H1 (cell line): ENCODE results near the gene CISD1. TPM values are rescaled to one million over a fixed set of nuclear protein-coding genes. Genes with fewer than 3 reads are reported as not detected.

Experiments
- CTCF ChIA-PET: fragments of 300-600 bp; sonication (Branson Sonifier 250); formaldehyde crosslinking; loops from one replicate; lab custom pipeline; 2021; ENCODE audit not compliant: partially characterized antibody; lab: Charles Lee
- POLR2A ChIA-PET: fragments of 300-600 bp; sonication (Branson Sonifier 250); formaldehyde crosslinking; loops from one replicate; lab custom pipeline; 2021; ENCODE audit warnings: inconsistent platforms; ENCODE audit not compliant: partially characterized antibody; lab: Charles Lee
- DNase-seq, 2 experiments: peaks; one replicate each; pipeline versions ENCODE4 v3.0.0 to v3.0.0-alpha.2; 2010 to 2022; ENCODE audit warnings: low spot score in 2 of 2, low read depth in 1 of 2, mixed read lengths in 1 of 2
- FAIRE-seq: peaks from 2 replicates; lab custom pipeline; 2011; peaks lifted over from hg19 to GRCh38; lab: Jason Lieb, UNC
- H2AFZ ChIP-seq: 2 replicates; pipeline ENCODE4 v1.8.1; 2012; ENCODE audit warnings: low read length, inconsistent platforms
- H2AK5ac ChIP-seq: 2 replicates; pipeline ENCODE4 v1.6.1; 2013; ENCODE audit warnings: low read depth, low read length
- H2BK120ac ChIP-seq: replicated peaks from 2 replicates; pipeline ENCODE3; 2013; ENCODE audit warnings: low read depth, low read length, inconsistent platforms
- H2BK12ac ChIP-seq: 2 replicates; pipeline ENCODE4 v1.6.1; 2013; ENCODE audit warnings: low read depth, low read length
- H2BK15ac ChIP-seq: 2 replicates; pipeline ENCODE4 v1.6.1; 2013; ENCODE audit warnings: low read length
- H2BK20ac ChIP-seq: 2 replicates; pipeline ENCODE4 v1.6.1; 2013; ENCODE audit warnings: low read length
- H2BK5ac ChIP-seq: 2 replicates; pipeline ENCODE4 v1.6.1; 2013; ENCODE audit warnings: low read depth, low read length
- H3K14ac ChIP-seq: 2 replicates; pipeline ENCODE4 v1.6.1; 2013; ENCODE audit warnings: inconsistent platforms; ENCODE audit not compliant: insufficient read length
- H3K18ac ChIP-seq: 2 replicates; pipeline ENCODE4 v1.6.1; 2013; ENCODE audit warnings: low read length; ENCODE audit errors: extremely low read depth
- H3K23ac ChIP-seq: 2 replicates; pipeline ENCODE4 v1.6.1; 2013; ENCODE audit warnings: inconsistent platforms; ENCODE audit not compliant: insufficient read length
- H3K23me2 ChIP-seq: 2 replicates; pipeline ENCODE4 v1.6.1; 2013; ENCODE audit warnings: low read depth, low read length
- H3K27ac ChIP-seq: 2 replicates; pipeline ENCODE4 v1.6.1; 2011; ENCODE audit warnings: low read depth, low read length, inconsistent platforms
- H3K27me3 ChIP-seq, 4 experiments: replicated peaks in 1 of 4; 1 replicate in 1 of 4; 2 replicates in 3 of 4; pipeline versions ENCODE4 v1.6.1 to v1.8.1; 2011 to 2013; ENCODE audit warnings: low read length in 3 of 4, mild to moderate bottlenecking in 3 of 4, inconsistent platforms in 2 of 4, mixed read lengths in 2 of 4, moderate library complexity in 1 of 4; ENCODE audit not compliant: control insufficient read depth in 3 of 4, insufficient read depth in 3 of 4; ENCODE audit errors: extremely low read depth in 1 of 4
- H3K36me3 ChIP-seq, 4 experiments: 2 replicates each; pipeline versions ENCODE4 v1.6.1 to v1.8.1; 2011 to 2013; ENCODE audit warnings: mild to moderate bottlenecking in 4 of 4, low read length in 3 of 4, moderate library complexity in 2 of 4, control low read depth in 1 of 4, inconsistent platforms in 1 of 4; ENCODE audit not compliant: insufficient read depth in 4 of 4, control insufficient read depth in 2 of 4
- H3K4ac ChIP-seq: replicated peaks from 2 replicates; pipeline ENCODE3; 2013; ENCODE audit warnings: low read length, low read depth, mixed read lengths, inconsistent platforms; ENCODE audit not compliant: insufficient read length
- H3K4me1 ChIP-seq, 4 experiments: replicated peaks in 1 of 4; 1 replicate in 1 of 4; 2 replicates in 3 of 4; pipeline versions ENCODE4 v1.6.1 to v1.8.1; 2011 to 2013; ENCODE audit warnings: low read length in 3 of 4, inconsistent platforms in 2 of 4, mixed read lengths in 1 of 4; ENCODE audit not compliant: insufficient read depth in 4 of 4, control insufficient read depth in 3 of 4
- H3K4me2 ChIP-seq, 2 experiments: 2 replicates each; pipeline versions ENCODE4 v1.6.1 to v1.8.1; 2011 to 2013; ENCODE audit warnings: low read depth in 2 of 2, low read length in 2 of 2, control low read depth in 1 of 2, inconsistent platforms in 1 of 2, mild to moderate bottlenecking in 1 of 2; ENCODE audit not compliant: insufficient read depth in 1 of 2
- H3K4me3 ChIP-seq, 4 experiments: fragments of 200-600, 300-600 bp in 1 of 4; sonication (generic), shearing (Covaris generic), sonication (Bioruptor Twin) in 1 of 4; 2 replicates each; pipeline versions ENCODE4 v1.5.1 to v1.8.1; 2011 to 2016; ENCODE audit warnings: low read length in 4 of 4, low read depth in 3 of 4, control low read depth in 2 of 4, inconsistent platforms in 2 of 4, mild to moderate bottlenecking in 2 of 4, mixed read lengths in 1 of 4, moderate library complexity in 1 of 4; ENCODE audit not compliant: insufficient read depth in 2 of 4; ENCODE audit errors: extremely low read depth in 1 of 4
- H3K56ac ChIP-seq: replicated peaks from 2 replicates; pipeline ENCODE3; 2013; ENCODE audit warnings: low read depth, mild to moderate bottlenecking, mixed read lengths, low read length, inconsistent platforms; ENCODE audit not compliant: insufficient read length
- H3K79me1 ChIP-seq: 2 replicates; pipeline ENCODE4 v1.6.1; 2013; ENCODE audit warnings: low read depth, low read length, control low read depth
- H3K79me2 ChIP-seq, 2 experiments: 2 replicates each; pipeline versions ENCODE4 v1.6.1 to v1.8.1; 2012 to 2013; ENCODE audit warnings: low read length in 2 of 2, mild to moderate bottlenecking in 2 of 2, inconsistent platforms in 1 of 2; ENCODE audit not compliant: insufficient read depth in 2 of 2, control insufficient read depth in 1 of 2
- H3K9ac ChIP-seq, 4 experiments: replicated peaks in 1 of 4; 1 replicate in 1 of 4; 2 replicates in 3 of 4; pipeline versions ENCODE4 v1.6.1 to v1.8.1; 2011 to 2013; ENCODE audit warnings: low read depth in 3 of 4, low read length in 3 of 4, control low read depth in 2 of 4, mild to moderate bottlenecking in 2 of 4, moderate library complexity in 2 of 4, inconsistent platforms in 1 of 4; ENCODE audit errors: extremely low read depth in 1 of 4
- H3K9me3 ChIP-seq, 2 experiments: 2 replicates each; pipeline versions ENCODE4 v1.6.1 to v1.8.1; 2012 to 2013; ENCODE audit warnings: mild to moderate bottlenecking in 2 of 2, moderate library complexity in 2 of 2, control low read depth in 1 of 2, inconsistent platforms in 1 of 2, low read depth in 1 of 2, low read length in 1 of 2, mixed read lengths in 1 of 2; ENCODE audit not compliant: insufficient read depth in 2 of 2
- H4K20me1 ChIP-seq, 2 experiments: replicated peaks in 1 of 2; 2 replicates each; pipeline versions ENCODE3 to v1.8.1; 2011 to 2013; ENCODE audit warnings: inconsistent platforms in 2 of 2, low read length in 2 of 2, mild to moderate bottlenecking in 1 of 2; ENCODE audit not compliant: insufficient read depth in 2 of 2, control insufficient read depth in 1 of 2
- H4K5ac ChIP-seq: 2 replicates; pipeline ENCODE4 v1.6.1; 2013; ENCODE audit warnings: low read length, low read depth, mixed read lengths, inconsistent platforms; ENCODE audit not compliant: insufficient read length
- H4K8ac ChIP-seq: 2 replicates; pipeline ENCODE4 v1.8.0; 2013; ENCODE audit warnings: mild to moderate bottlenecking, moderate library complexity, low read length, inconsistent platforms; ENCODE audit not compliant: insufficient read depth; ENCODE audit errors: extremely low read depth
- H4K91ac ChIP-seq: replicated peaks from 2 replicates; pipeline ENCODE3; 2013; ENCODE audit warnings: low read length, mixed read lengths, inconsistent platforms; ENCODE audit not compliant: insufficient read length
- CHD1 ChIP-seq: IDR thresholded peaks from 2 replicates; pipeline ENCODE4 v1.6.1; 2012; ENCODE audit warnings: low read depth, low read length, improper control_type of control experiment
- GABPA ChIP-seq: IDR thresholded peaks from 2 replicates; pipeline ENCODE4 v1.6.1; 2011; ENCODE audit warnings: mild to moderate bottlenecking, low read length, moderate library complexity, borderline replicate concordance; ENCODE audit not compliant: insufficient read depth
- HDAC2 ChIP-seq, 2 experiments: fragments of 300-600 bp in 1 of 2; sonication (generic) in 1 of 2; IDR thresholded peaks; 2 replicates each; pipeline ENCODE4 v1.6.1; 2011 to 2012; ENCODE audit warnings: low read depth in 2 of 2, low read length in 2 of 2, mild to moderate bottlenecking in 2 of 2, moderate library complexity in 2 of 2, borderline replicate concordance in 1 of 2, inconsistent platforms in 1 of 2
- JUN ChIP-seq: IDR thresholded peaks from 2 replicates; pipeline ENCODE4 v1.6.1; 2011; ENCODE audit warnings: low read depth, mild to moderate bottlenecking, improper control_type of control experiment, low read length
- KDM1A ChIP-seq: fragments of 200-600, 300-600 bp; sonication (generic); IDR thresholded peaks from 2 replicates; pipeline ENCODE4 v1.7.1; 2016; ENCODE audit warnings: mild to moderate bottlenecking, low read length, borderline replicate concordance
- MAX ChIP-seq: IDR thresholded peaks from 2 replicates; pipeline ENCODE4 v1.6.1; 2012; ENCODE audit warnings: inconsistent platforms
- SIX5 ChIP-seq: IDR thresholded peaks from 2 replicates; pipeline ENCODE4 v1.6.1; 2011; ENCODE audit warnings: mild to moderate bottlenecking, low read depth, low read length
- SP4 ChIP-seq: IDR thresholded peaks from 2 replicates; pipeline ENCODE4 v1.6.1; 2012; ENCODE audit warnings: low read length, inconsistent platforms
- TEAD4 ChIP-seq: IDR thresholded peaks from 2 replicates; pipeline ENCODE4 v1.6.1; 2012; ENCODE audit warnings: low read depth, low read length, inconsistent platforms, mixed read lengths
- WGBS, 2 experiments: shearing (Covaris generic) in 1 of 2; methylation state at CpG; one replicate each; pipeline versions ENCODE4 v1.1.6 to v1.1.7; 2013 to 2015; ENCODE audit warnings: low lambda C conversion rate in 2 of 2, mixed read lengths in 2 of 2, inconsistent platforms in 1 of 2, low coverage in 1 of 2, missing lambda C conversion rate in 1 of 2; ENCODE audit not compliant: insufficient replicate concordance in 2 of 2, insufficient coverage in 1 of 2, insufficient read length in 1 of 2; ENCODE audit errors: extremely low coverage in 1 of 2, missing lambda C conversion rate in 1 of 2; 5-methylcytosine and 5-hydroxymethylcytosine counted together
- polyA plus RNA-seq, 7 experiments: library from polyadenylated mRNA; depleted of rRNA in 3 of 7; stranded (reverse) in 5 of 7; unstranded in 2 of 7; fragments of >200 nt in 5 of 7; fragments of 200-250 nt in 2 of 7; gene quantifications; 1 replicate in 5 of 7; 2 replicates in 1 of 7; 4 replicates in 1 of 7; pipeline versions ENCODE4 v1.2.1 to v1.2.3, GENCODE V29; 2011 to 2013; ENCODE audit warnings: missing spikeins in 2 of 7, mixed read lengths in 2 of 7
- total RNA-seq: library from RNA; stranded (reverse); fragmentation: NEBNext Ultra II Directional; extraction: Animal tissue kit (Norgen Biotek cat#: 25700); gene quantifications from 2 replicates; pipeline ENCODE4 v1.2.1, GENCODE V29; 2021

The CISD1 gene
- total and polyA plus RNA-seq, 2 of the 8 experiments (the other 6 are each of a cell fraction or from before 2014, with no cell fraction given), result 22.6 to 43.2 TPM

GRCh38 chr10:58253184-58253583, 15.8 kb upstream of the CISD1 start:
- H3K27me3 ChIP-seq, result no peaks in the 10 kb centered on the region
- no peak overlapping the region for H4K91ac ChIP-seq
- WGBS, 2 experiments, result 96% methylated on average over 4 of the region's 4 CpGs; no CpG with 5 or more reads in 1 of the 2 experiments
- no peaks in the 10 kb centered on the region for H3K4me1 ChIP-seq
- no peak for TF ChIP-seq SP4
- TF ChIP-seq CHD1, result no peak
- TF ChIP-seq GABPA, result no peak
- no peak for TF ChIP-seq JUN
- TF ChIP-seq MAX, result no peak
- TF ChIP-seq HDAC2 (IDR thresholded peaks at IDR 0.05; ENCODE audit: borderline replicate concordance in 1 of 2, low read depth in 2 of 2, low read length in 2 of 2), result no peak
- TF ChIP-seq KDM1A, result no peak
- no peak for TF ChIP-seq TEAD4
- TF ChIP-seq SIX5, result no peak
- TF ChIP-seq, all 59 proteins: peak for 0
- no peak overlapping the region for H2AFZ ChIP-seq
- DNase-seq (no peak), FAIRE-seq (no peak)
- peaks cover 7 to 15% of the 10 kb centered on the region in 2 experiments for H3K9me3 ChIP-seq
- H2BK15ac ChIP-seq, result no peak overlapping the region
- no peak overlapping the region for H4K5ac ChIP-seq
- H2AK5ac ChIP-seq, result no peak overlapping the region
- POLR2A ChIA-PET, result no interaction called here
- no peak overlapping the region for H2BK12ac ChIP-seq
- H3K79me2 ChIP-seq, result no peaks in the 10 kb centered on the region
- no peak overlapping the region for H3K4ac ChIP-seq
- no peak overlapping the region for H3K56ac ChIP-seq
- H3K14ac ChIP-seq, result no peak overlapping the region
- H2BK20ac ChIP-seq, result no peak overlapping the region
- H2BK120ac ChIP-seq, result no peak overlapping the region
- CTCF ChIA-PET, result interaction anchor here (0.7 to 1.3 kb wide), 2 partner anchors 44 to 188 kb away, joined by 3 to 4 read pairs; no protein-coding TSS in a partner anchor
- H3K79me1 ChIP-seq, result no peaks in the 10 kb centered on the region
- no peak overlapping the region for H3K27ac ChIP-seq
- H3K23ac ChIP-seq, result no peak overlapping the region
- no peaks in the 10 kb centered on the region for H4K20me1 ChIP-seq
- H3K36me3 ChIP-seq, result no peaks in the 10 kb centered on the region
- no peak overlapping the region for H3K9ac ChIP-seq
- no peaks in the 10 kb centered on the region for H3K23me2 ChIP-seq
- H3K18ac ChIP-seq, result no peak overlapping the region
- no peak overlapping the region for H3K4me2 ChIP-seq
- H3K4me3 ChIP-seq, result no peak overlapping the region
- H2BK5ac ChIP-seq, result no peak overlapping the region
- H4K8ac ChIP-seq, result no peak overlapping the region
